ENCODE results near the gene KCTD16.

The KCTD16 gene

GRCh38 chr5:144328980-144329379 is 158.3 kb downstream of the KCTD16 start:
- no peak for TF ChIP-seq CTCF (IDR thresholded peaks at IDR 0.05; ENCODE audit: extremely low read depth, missing control alignments)

GRCh38 chr5:144329681-144330080 is 159.0 kb downstream of the KCTD16 start:
- TF ChIP-seq CTCF (IDR thresholded peaks at IDR 0.05; ENCODE audit: extremely low read depth, missing control alignments): no peak
- no peak for DNase-seq (ENCODE audit: low spot score)

More at GRCh38 chr5:144328980-144329379, 158.3 kb downstream of the KCTD16 start:
- no peak for DNase-seq (ENCODE audit: low spot score)

- TF ChIP-seq CTCF (IDR thresholded peaks at IDR 0.05; ENCODE audit: extremely low read depth, missing control alignments): no peak
- DNase-seq (ENCODE audit: low spot score): no peak
Observed at GRCh38 chr5:144331361-144331760, 160.7 kb downstream of the KCTD16 start.

- TF ChIP-seq CTCF (IDR thresholded peaks at IDR 0.05; ENCODE audit: extremely low read depth, missing control alignments): no peak
- no peak for DNase-seq (ENCODE audit: low spot score)
Observed at GRCh38 chr5:144332265-144332664, 161.6 kb downstream of the KCTD16 start.

- TF ChIP-seq CTCF (IDR thresholded peaks at IDR 0.05; ENCODE audit: extremely low read depth, missing control alignments): no peak
- DNase-seq (ENCODE audit: low spot score): no peak
Observed at GRCh38 chr5:144333336-144333920, 162.8 kb downstream of the KCTD16 start.

- no peak for TF ChIP-seq CTCF (IDR thresholded peaks at IDR 0.05; ENCODE audit: extremely low read depth, missing control alignments)
- no peak for DNase-seq (ENCODE audit: low spot score)
Observed at GRCh38 chr5:144335561-144335960, 164.9 kb downstream of the KCTD16 start.

GRCh38 chr5:144336191-144336961 is 165.7 kb downstream of the KCTD16 start:
- no peak for DNase-seq (ENCODE audit: low spot score)
- no peak for TF ChIP-seq CTCF (IDR thresholded peaks at IDR 0.05; ENCODE audit: extremely low read depth, missing control alignments)
